HG02884 (cell line): ENCODE results near the gene SPX.

Experiments used
- ATAC-seq: cut with Tn5 transposase; IDR thresholded peaks from one replicate; pipeline ENCODE4 v1.9.1; 2021; ENCODE audit warnings: mild to moderate bottlenecking, moderate library complexity; ENCODE audit not compliant: unreplicated experiment

Gene SPX

GRCh38 chr12:21576431-21576830 is 50.3 kb downstream of the SPX start:
- no peak for ATAC-seq

GRCh38 chr12:21577516-21577915 is 51.4 kb downstream of the SPX start:
- ATAC-seq = no peak

- ATAC-seq = no peak
Measured at GRCh38 chr12:21580748-21581516, 54.8 kb downstream of the SPX start.
